Measurements from ENCODE around the gene PYGO2. TPM values are rescaled to one million over a fixed set of nuclear protein-coding genes. Genes with fewer than 3 reads are reported as not detected.
"Not testable (repeated sequence)": the region's sequence is repeated elsewhere in the genome, so short reads cannot be mapped to it uniquely, and the experiment has no call there.

PYGO2 gene
- total RNA-seq, 1 experiment from 2014 or later = 37.3 TPM

DNA sequence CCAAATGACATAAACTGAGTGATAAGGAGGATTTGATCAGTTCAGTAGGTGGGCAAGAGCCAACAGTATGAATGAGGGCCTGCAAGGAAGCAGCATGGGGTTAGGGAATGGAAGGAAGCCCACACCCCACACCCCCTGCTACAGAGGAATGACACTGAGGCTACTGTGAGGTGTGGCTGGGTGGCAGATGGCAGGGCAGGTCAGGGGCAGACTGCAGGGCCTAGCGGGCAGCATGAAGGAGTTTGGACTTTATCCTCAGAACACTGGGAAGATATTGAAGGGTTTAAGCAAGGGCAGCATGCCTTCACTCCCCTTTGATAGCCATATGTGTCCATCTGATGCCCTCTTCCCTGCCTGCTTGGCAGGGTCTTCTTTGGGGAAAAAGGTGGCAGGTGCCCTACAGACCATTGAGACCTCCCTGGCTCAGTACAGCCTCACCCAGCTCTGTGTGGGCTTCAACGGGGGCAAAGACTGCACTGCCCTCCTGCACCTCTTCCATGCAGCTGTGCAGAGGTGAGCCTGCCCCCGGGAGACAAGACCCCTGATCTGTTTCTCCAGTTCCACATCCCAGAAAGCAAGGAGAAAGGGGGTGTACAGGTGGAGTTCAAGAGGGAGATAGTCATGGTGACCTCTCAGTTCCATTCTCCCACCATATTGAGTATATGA lies 27.7 kb upstream of the PYGO2 start:
- no peak overlapping the region for H2AFZ ChIP-seq (ENCODE audit: low read length)
- no peaks in the 10 kb centered on the region for H3K9me3 ChIP-seq (ENCODE audit: low read length)
- H3K4me2 ChIP-seq (ENCODE audit: low read depth, low read length, poor library complexity, severe bottlenecking) = no peak overlapping the region
- H3K27me3 ChIP-seq (ENCODE audit: low read length) = no peaks in the 10 kb centered on the region
- H3K27ac ChIP-seq (ENCODE audit: low read length) = no peak overlapping the region
- no peaks in the 10 kb centered on the region for H4K20me1 ChIP-seq (ENCODE audit: insufficient read depth, low read depth, low read length)
- DNase-seq = no peak
- H3K9ac ChIP-seq (ENCODE audit: low read length) = no peak overlapping the region
- peaks cover 12% of the 10 kb centered on the region for H3K79me2 ChIP-seq (ENCODE audit: low read length)
- peaks cover 9% of the 10 kb centered on the region for H3K4me1 ChIP-seq (ENCODE audit: low read length)
- no peaks in the 10 kb centered on the region for H3K9me2 ChIP-seq (replicated peaks; ENCODE audit: insufficient read depth, low read length)
- H3K4me3 ChIP-seq (ENCODE audit: low read length) = no peak overlapping the region
- peaks cover 14% of the 10 kb centered on the region for H3K36me3 ChIP-seq (ENCODE audit: insufficient read depth, low read length)

DNA sequence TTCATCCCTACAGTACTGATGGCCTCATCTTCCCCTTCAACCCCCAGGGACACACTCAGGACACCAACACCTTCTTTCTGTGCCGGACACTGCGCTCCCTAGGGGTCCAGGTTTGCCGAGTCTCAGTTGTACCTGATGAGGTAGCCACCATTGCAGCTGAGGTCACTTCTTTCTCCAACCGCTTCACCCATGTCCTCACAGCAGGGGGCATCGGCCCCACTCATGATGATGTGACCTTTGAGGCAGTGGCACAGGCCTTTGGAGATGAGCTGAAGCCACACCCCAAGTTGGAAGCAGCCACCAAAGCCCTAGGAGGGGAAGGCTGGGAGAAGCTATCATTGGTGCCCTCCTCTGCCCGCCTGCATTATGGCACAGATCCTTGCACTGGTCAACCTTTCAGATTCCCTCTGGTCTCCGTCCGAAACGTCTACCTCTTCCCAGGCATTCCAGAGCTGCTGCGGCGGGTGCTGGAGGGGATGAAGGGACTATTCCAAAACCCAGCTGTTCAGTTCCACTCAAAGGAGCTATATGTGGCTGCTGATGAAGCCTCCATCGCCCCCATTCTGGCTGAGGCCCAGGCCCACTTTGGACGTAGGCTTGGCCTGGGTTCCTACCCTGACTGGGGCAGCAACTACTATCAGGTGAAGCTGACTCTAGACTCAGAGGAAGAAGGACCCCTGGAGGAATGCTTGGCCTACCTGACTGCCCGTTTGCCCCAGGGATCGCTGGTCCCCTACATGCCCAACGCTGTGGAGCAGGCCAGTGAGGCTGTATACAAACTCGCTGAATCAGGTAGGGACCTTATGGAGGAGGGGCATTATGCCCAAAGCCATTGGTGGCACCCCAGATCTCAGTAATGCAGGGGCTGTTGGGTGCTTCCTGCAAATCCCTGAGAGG lies 26.7 kb upstream of the PYGO2 start:
- Histone ChIP-seq H3K4me3 (ENCODE audit: low read length) (no peak overlapping the region), H3K79me2 (ENCODE audit: low read length) (peaks cover 22% of the 10 kb centered on the region), H4K20me1 (ENCODE audit: insufficient read depth, low read depth, low read length) (no peaks in the 10 kb centered on the region), H3K9me2 (replicated peaks; ENCODE audit: insufficient read depth, low read length) (no peaks in the 10 kb centered on the region), H3K4me2 (ENCODE audit: low read depth, low read length, poor library complexity, severe bottlenecking) (no peak overlapping the region), H3K36me3 (ENCODE audit: insufficient read depth, low read length) (peaks cover 14% of the 10 kb centered on the region), H2AFZ (ENCODE audit: low read length) (no peak overlapping the region), H3K27me3 (ENCODE audit: low read length) (no peaks in the 10 kb centered on the region), H3K4me1 (ENCODE audit: low read length) (peaks cover 9% of the 10 kb centered on the region), H3K9me3 (ENCODE audit: low read length) (no peaks in the 10 kb centered on the region), H3K9ac (ENCODE audit: low read length) (no peak overlapping the region), H3K27ac (ENCODE audit: low read length) (no peak overlapping the region)
- no peak for DNase-seq

GRCh38 chr1:154987326-154987725 lies 25.7 kb upstream of the PYGO2 start:
- Histone ChIP-seq H3K36me3 (ENCODE audit: insufficient read depth, low read length) (peaks cover 14% of the 10 kb centered on the region; the same call in 1 of the 2 replicates), H3K9ac (ENCODE audit: low read length) (no peak overlapping the region), H3K9me3 (ENCODE audit: low read length) (no peaks in the 10 kb centered on the region), H2AFZ (ENCODE audit: low read length) (no peak overlapping the region), H3K4me1 (ENCODE audit: low read length) (peaks cover 15% of the 10 kb centered on the region), H3K27me3 (ENCODE audit: low read length) (no peaks in the 10 kb centered on the region), H3K4me2 (ENCODE audit: low read depth, low read length, poor library complexity, severe bottlenecking) (no peak overlapping the region), H3K79me2 (ENCODE audit: low read length) (peaks cover 23% of the 10 kb centered on the region), H3K4me3 (ENCODE audit: low read length) (no peak overlapping the region), H3K9me2 (replicated peaks; ENCODE audit: insufficient read depth, low read length) (no peaks in the 10 kb centered on the region), H4K20me1 (ENCODE audit: insufficient read depth, low read depth, low read length) (no peaks in the 10 kb centered on the region), H3K27ac (ENCODE audit: low read length) (no peak overlapping the region)
- DNase-seq = no peak

DNA sequence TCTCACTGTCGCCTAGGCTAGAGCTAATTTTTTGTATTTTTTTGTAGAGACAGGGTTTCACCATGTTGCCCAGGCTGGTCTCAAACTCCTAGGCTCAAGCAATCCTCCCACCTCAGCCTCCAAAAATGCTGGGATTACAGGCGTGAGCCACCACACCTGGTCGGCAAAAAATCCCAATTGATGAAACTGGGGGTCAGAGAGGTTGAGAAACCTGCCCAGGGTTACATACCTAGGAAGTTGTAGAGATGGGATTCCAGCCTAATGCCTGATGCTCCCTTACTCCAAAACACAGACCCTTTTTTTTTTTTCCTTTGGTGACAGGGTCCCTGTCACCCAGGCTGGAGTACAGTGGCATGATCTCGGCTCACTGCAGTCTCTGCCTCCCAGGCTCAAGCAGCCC lies 25.2 kb upstream of the PYGO2 start:
- not testable (repeated sequence) for H3K9ac ChIP-seq (ENCODE audit: low read length); H3K4me3 ChIP-seq (ENCODE audit: low read length); H2AFZ ChIP-seq (ENCODE audit: low read length); DNase-seq; H3K9me3 ChIP-seq (ENCODE audit: low read length); H4K20me1 ChIP-seq (ENCODE audit: insufficient read depth, low read depth, low read length); H3K27me3 ChIP-seq (ENCODE audit: low read length); H3K4me2 ChIP-seq (ENCODE audit: low read depth, low read length, poor library complexity, severe bottlenecking); H3K27ac ChIP-seq (ENCODE audit: low read length); H3K9me2 ChIP-seq (replicated peaks; ENCODE audit: insufficient read depth, low read length)
- Histone ChIP-seq H3K36me3 (ENCODE audit: insufficient read depth, low read length) (peaks cover 14% of the 10 kb centered on the region; the same call in 1 of the 2 replicates), H3K79me2 (ENCODE audit: low read length) (peaks cover 23% of the 10 kb centered on the region), H3K4me1 (ENCODE audit: low read length) (peaks cover 17% of the 10 kb centered on the region)

GRCh38 chr1:154983776-154984466 lies 22.3 kb upstream of the PYGO2 start:
- DNase-seq = no peak
- H2AFZ ChIP-seq (ENCODE audit: low read length) = no peak overlapping the region
- H3K4me2 ChIP-seq (ENCODE audit: low read depth, low read length, poor library complexity, severe bottlenecking) = peak overlapping the region; percentile 86
- H3K9ac ChIP-seq (ENCODE audit: low read length) = peak overlapping the region; percentile 91
- peaks cover 17% of the 10 kb centered on the region for H3K4me1 ChIP-seq (ENCODE audit: low read length)
- H3K9me3 ChIP-seq (ENCODE audit: low read length) = no peaks in the 10 kb centered on the region
- peaks cover 21% of the 10 kb centered on the region for H3K36me3 ChIP-seq (ENCODE audit: insufficient read depth, low read length)
- no peaks in the 10 kb centered on the region for H4K20me1 ChIP-seq (ENCODE audit: insufficient read depth, low read depth, low read length)
- H3K4me3 ChIP-seq (ENCODE audit: low read length) = peak overlapping the region; percentile 92
- peak overlapping the region; percentile 64; the same call in 1 of the 2 replicates for H3K27ac ChIP-seq (ENCODE audit: low read length)
- H3K27me3 ChIP-seq (ENCODE audit: low read length) = no peaks in the 10 kb centered on the region
- H3K9me2 ChIP-seq (replicated peaks; ENCODE audit: insufficient read depth, low read length) = no peaks in the 10 kb centered on the region
- peaks cover 23% of the 10 kb centered on the region for H3K79me2 ChIP-seq (ENCODE audit: low read length)

- Histone ChIP-seq H3K4me1 (ENCODE audit: low read length) (peaks cover 17% of the 10 kb centered on the region), H3K79me2 (ENCODE audit: low read length) (peaks cover 27% of the 10 kb centered on the region), H3K4me2 (ENCODE audit: low read depth, low read length, poor library complexity, severe bottlenecking) (peak within 1 kb of the TSS; percentile 86), H3K27ac (ENCODE audit: low read length) (peak within 1 kb of the TSS; percentile 67), H4K20me1 (ENCODE audit: insufficient read depth, low read depth, low read length) (no peaks in the 10 kb centered on the region), H3K36me3 (ENCODE audit: insufficient read depth, low read length) (peaks cover 20% of the 10 kb centered on the region), H3K9me2 (replicated peaks; ENCODE audit: insufficient read depth, low read length) (no peaks in the 10 kb centered on the region), H3K9ac (ENCODE audit: low read length) (peak within 1 kb of the TSS; percentile 91), H3K4me3 (ENCODE audit: low read length) (peak within 1 kb of the TSS; percentile 92), H2AFZ (ENCODE audit: low read length) (peak within 1 kb of the TSS; percentile 50; the same call in 1 of the 2 replicates), H3K9me3 (ENCODE audit: low read length) (no peaks in the 10 kb centered on the region), H3K27me3 (ENCODE audit: low read length) (no peaks in the 10 kb centered on the region)
- peak; percentile 99 for DNase-seq
Observed at GRCh38 chr1:154982897-154983648, 21.5 kb upstream of the PYGO2 start, which contains the start of gene FLAD1. Gene FLAD1 (plus strand): TSS chr1:154983344. CDS start chr1:154983695, 351 bp downstream.

DNA sequence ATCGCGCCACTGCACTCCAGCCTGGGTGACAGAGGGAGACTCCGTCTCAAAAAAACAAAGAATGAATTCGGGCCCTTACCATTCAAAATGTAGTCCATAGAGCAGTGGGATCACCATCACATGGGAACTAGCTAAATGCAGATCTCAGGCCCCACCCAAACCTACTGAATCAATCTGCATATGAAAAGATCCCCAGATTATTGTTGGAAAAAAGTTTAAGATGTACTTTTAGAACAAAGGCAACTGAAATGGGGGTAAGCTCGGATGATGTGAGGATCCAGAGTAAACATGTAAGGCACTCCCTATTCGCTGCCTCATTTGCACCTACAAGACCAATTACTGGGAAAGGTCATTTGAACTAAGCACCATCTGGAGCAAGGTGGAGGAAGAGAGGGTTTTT lies 20.8 kb upstream of the PYGO2 start:
- peak overlapping the region; percentile 92 for H3K4me3 ChIP-seq (ENCODE audit: low read length)
- no peaks in the 10 kb centered on the region for H3K27me3 ChIP-seq (ENCODE audit: low read length)
- no peaks in the 10 kb centered on the region for H3K9me2 ChIP-seq (replicated peaks; ENCODE audit: insufficient read depth, low read length)
- peak overlapping the region; percentile 62 for H3K9ac ChIP-seq (ENCODE audit: low read length)
- H4K20me1 ChIP-seq (ENCODE audit: insufficient read depth, low read depth, low read length) = no peaks in the 10 kb centered on the region
- H3K79me2 ChIP-seq (ENCODE audit: low read length) = peaks cover 33% of the 10 kb centered on the region
- H2AFZ ChIP-seq (ENCODE audit: low read length) = no peak overlapping the region
- no peak for DNase-seq
- H3K4me1 ChIP-seq (ENCODE audit: low read length) = peaks cover 21% of the 10 kb centered on the region
- peak overlapping the region; percentile 67 for H3K27ac ChIP-seq (ENCODE audit: low read length)
- peaks cover 20% of the 10 kb centered on the region for H3K36me3 ChIP-seq (ENCODE audit: insufficient read depth, low read length)
- H3K9me3 ChIP-seq (ENCODE audit: low read length) = no peaks in the 10 kb centered on the region
- peak overlapping the region; percentile 86 for H3K4me2 ChIP-seq (ENCODE audit: low read depth, low read length, poor library complexity, severe bottlenecking)

Data from Karpas-422 (cell line).